CD14-positive monocyte (primary cell): Measurements from ENCODE around the gene NOP53. TPM values are rescaled to one million over a fixed set of nuclear protein-coding genes. Genes with fewer than 3 reads are reported as not detected.
A peak's percentile ranks its signal among the peaks of the same experiment; 100 is the strongest.
"Not testable (repeated sequence)": the region's sequence is repeated elsewhere in the genome, so short reads cannot be mapped to it uniquely, and the experiment has no call there.

Experiments used
- DNase-seq, 3 donors: peaks; one replicate each; pipeline ENCODE4 v3.0.0-alpha.2; 2011 to 2022
- H2AFZ ChIP-seq: 2 replicates; pipeline ENCODE4 v1.6.0; 2012; ENCODE audit warnings: mild to moderate bottlenecking, low read depth, low read length, inconsistent platforms; ENCODE audit not compliant: insufficient read depth, poor library complexity, severe bottlenecking
- H3K27ac ChIP-seq, 2 donors: 1 replicate in 1 of 2; 2 replicates in 1 of 2; pipeline ENCODE4 v1.5.1; 2012 to 2013; ENCODE audit warnings: low read length in 2 of 2, control low read depth in 1 of 2, inconsistent platforms in 1 of 2, low read depth in 1 of 2, mild to moderate bottlenecking in 1 of 2
- H3K27me3 ChIP-seq, 2 donors: one replicate each; pipeline versions ENCODE4 v1.6.0 to v1.6.1; 2011 to 2013; ENCODE audit warnings: low read length in 2 of 2; ENCODE audit not compliant: control insufficient read depth in 2 of 2, insufficient read depth in 2 of 2
- H3K36me3 ChIP-seq, 2 donors: replicated peaks in 1 of 2; 1 replicate in 1 of 2; 2 replicates in 1 of 2; pipeline versions ENCODE4 v1.5.1 to v1.6.1; 2012 to 2013; ENCODE audit warnings: low read length in 2 of 2, control low read depth in 1 of 2, inconsistent platforms in 1 of 2, mild to moderate bottlenecking in 1 of 2; ENCODE audit not compliant: insufficient read depth in 2 of 2, control insufficient read depth in 1 of 2
- H3K4me1 ChIP-seq, 2 donors: 1 replicate in 1 of 2; 2 replicates in 1 of 2; pipeline versions ENCODE4 v1.5.1 to v1.6.1; 2012 to 2013; ENCODE audit warnings: low read length in 2 of 2, control low read depth in 1 of 2, inconsistent platforms in 1 of 2, mild to moderate bottlenecking in 1 of 2, moderate library complexity in 1 of 2; ENCODE audit not compliant: insufficient read depth in 2 of 2, control insufficient read depth in 1 of 2
- H3K4me2 ChIP-seq: replicated peaks from 2 replicates; pipeline ENCODE3; 2012; ENCODE audit warnings: low read length, moderate library complexity, mild to moderate bottlenecking; ENCODE audit not compliant: poor library complexity, severe bottlenecking; ENCODE audit errors: extremely low read depth
- H3K4me3 ChIP-seq, 3 experiments: fragments of 200-600 bp in 1 of 3; sonication (generic) in 1 of 3; replicated peaks in 1 of 3; 1 replicate in 2 of 3; 2 replicates in 1 of 3; pipeline ENCODE4 v1.5.1; 2011 to 2013; ENCODE audit warnings: low read length in 3 of 3, mild to moderate bottlenecking in 3 of 3, control low read depth in 2 of 3, low read depth in 2 of 3, inconsistent platforms in 1 of 3, moderate library complexity in 1 of 3
- H3K79me2 ChIP-seq: 2 replicates; pipeline ENCODE4 v1.6.0; 2012; ENCODE audit warnings: mild to moderate bottlenecking, control low read depth, inconsistent platforms, low read length, moderate library complexity; ENCODE audit not compliant: insufficient read depth
- H3K9ac ChIP-seq: 2 replicates; pipeline ENCODE4 v1.6.0; 2017; ENCODE audit warnings: low read length, mild to moderate bottlenecking; ENCODE audit not compliant: insufficient read depth, poor library complexity, severe bottlenecking
- H3K9me3 ChIP-seq, 2 donors: replicated peaks in 1 of 2; 1 replicate in 1 of 2; 2 replicates in 1 of 2; pipeline versions ENCODE4 v1.5.1 to v1.6.1; 2012 to 2013; ENCODE audit warnings: low read length in 2 of 2, control low read depth in 1 of 2; ENCODE audit not compliant: control insufficient read depth in 1 of 2, insufficient read depth in 1 of 2
- H4K20me1 ChIP-seq: 2 replicates; pipeline ENCODE4 v1.6.0; 2012; ENCODE audit warnings: mild to moderate bottlenecking, low read length, control low read depth, moderate library complexity; ENCODE audit not compliant: insufficient read depth
- H3K27ac Mint-ChIP-seq, 7 donors: one replicate each; pipeline ENCODE4 v1.8.0; 2020; ENCODE audit warnings: mild to moderate bottlenecking in 7 of 7, mixed read lengths in 7 of 7, moderate library complexity in 6 of 7, inconsistent platforms in 2 of 7
- H3K27me3 Mint-ChIP-seq, 3 donors: one replicate each; pipeline ENCODE4 v1.8.0; 2021 to 2022; ENCODE audit warnings: low read depth in 3 of 3, mild to moderate bottlenecking in 3 of 3, mixed read lengths in 3 of 3, moderate library complexity in 3 of 3, inconsistent platforms in 1 of 3
- H3K36me3 Mint-ChIP-seq, 2 donors: one replicate each; pipeline ENCODE4 v1.8.0; 2020; ENCODE audit warnings: mixed read lengths in 2 of 2, inconsistent platforms in 1 of 2, mild to moderate bottlenecking in 1 of 2
- H3K4me1 Mint-ChIP-seq: one replicate; pipeline ENCODE4 v1.8.0; 2020; ENCODE audit warnings: mild to moderate bottlenecking, mixed read lengths
- H3K4me3 Mint-ChIP-seq, 2 donors: one replicate each; pipeline ENCODE4 v1.8.0; 2020; ENCODE audit warnings: mild to moderate bottlenecking in 2 of 2, mixed read lengths in 2 of 2, moderate library complexity in 1 of 2
- H3K9me3 Mint-ChIP-seq, 7 donors: one replicate each; pipeline ENCODE4 v1.8.0; 2020 to 2022; ENCODE audit warnings: mixed read lengths in 7 of 7, mild to moderate bottlenecking in 6 of 7, moderate library complexity in 6 of 7, inconsistent platforms in 2 of 7
- WGBS: methylation state at CpG from one replicate; pipeline ENCODE4 v1.1.5; 2013; ENCODE audit warnings: missing lambda C conversion rate; ENCODE audit not compliant: insufficient coverage; 5-methylcytosine and 5-hydroxymethylcytosine counted together
- intact Hi-C, 2 donors: fragments of 100-400 bp; cut with micrococcal nuclease; formaldehyde crosslinking; loops; one replicate each; pipeline versions ENCODE4 v1.15.0 to v1.15.1; 2023
- polyA plus RNA-seq, 3 donors: library from polyadenylated mRNA; depleted of rRNA in 1 of 3; unstranded in 2 of 3; stranded (reverse) in 1 of 3; fragments of 300-500 nt in 2 of 3; fragments of >200 nt in 1 of 3; fragmentation: Illumina TruSeq in 2 of 3; gene quantifications; 1 replicate in 2 of 3; 2 replicates in 1 of 3; pipeline ENCODE4 v1.2.3, GENCODE V29; 2012 to 2021
- TF ChIP-seq, protein P1 (sequence below): fragments of 200-600 bp; IDR thresholded peaks from one replicate; pipeline ENCODE4 v1.8.0; 2022; ENCODE audit warnings: antibody characterized with exemption, mild to moderate bottlenecking

The NOP53 gene
- polyA plus RNA-seq, 3 donors: 47.5 to 193 (median 70.4) TPM

DNA sequence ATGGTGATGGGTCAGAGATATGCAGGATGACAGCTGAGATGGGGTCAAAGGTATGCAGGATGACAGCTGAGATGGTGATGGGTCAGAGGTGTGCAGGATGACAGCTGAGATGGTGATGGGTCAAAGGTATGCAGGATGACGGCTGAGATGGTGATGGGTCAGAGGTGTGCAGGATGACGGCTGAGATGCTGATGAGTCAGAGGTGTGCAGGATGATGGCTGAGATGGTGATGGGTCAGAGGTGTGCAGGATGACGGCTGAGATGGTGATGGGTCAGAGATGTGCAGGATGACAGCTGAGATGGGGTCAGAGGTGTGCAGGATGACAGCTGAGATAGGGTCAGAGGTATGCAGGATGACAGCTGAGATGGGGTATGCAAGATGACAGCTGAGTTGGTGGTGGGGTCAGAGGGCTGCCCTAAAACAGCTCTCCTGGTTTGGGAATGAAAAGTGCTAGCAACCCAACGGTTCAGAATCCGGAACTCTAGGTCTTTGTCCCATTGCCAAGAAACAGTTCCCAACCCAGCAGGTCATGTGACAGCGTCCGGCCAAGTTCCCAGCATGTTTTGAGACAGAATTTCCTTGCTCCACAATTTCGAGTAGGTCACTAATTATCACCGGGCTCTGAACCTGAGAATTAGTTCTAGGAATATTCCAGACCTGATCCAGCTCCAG, 36.4 kb downstream of the NOP53 start:
- H4K20me1 ChIP-seq: no peaks in the 10 kb centered on the region
- Mint-ChIP-seq H3K27ac (peak overlapping the region in 1 of 7 donors; percentile 33), H3K4me1 (peaks cover 23% of the 10 kb centered on the region), H3K36me3 (peaks cover 41 to 57% of the 10 kb centered on the region in 2 donors), H3K4me3 (no peak overlapping the region), H3K9me3 (peaks cover 0 to 3% (median 0%) of the 10 kb centered on the region in 7 donors), H3K27me3 (peaks cover 0 to 4% (median 3%) of the 10 kb centered on the region in 3 donors)
- no peak overlapping the region for H3K4me3 ChIP-seq
- H3K36me3 ChIP-seq: peaks cover 26 to 50% of the 10 kb centered on the region in 2 donors
- H3K4me1 ChIP-seq: peaks cover 15 to 25% of the 10 kb centered on the region in 2 donors
- no peak overlapping the region for H2AFZ ChIP-seq
- no peaks in the 10 kb centered on the region for H3K9me3 ChIP-seq
- no peak for DNase-seq
- TF ChIP-seq, protein P1, sequence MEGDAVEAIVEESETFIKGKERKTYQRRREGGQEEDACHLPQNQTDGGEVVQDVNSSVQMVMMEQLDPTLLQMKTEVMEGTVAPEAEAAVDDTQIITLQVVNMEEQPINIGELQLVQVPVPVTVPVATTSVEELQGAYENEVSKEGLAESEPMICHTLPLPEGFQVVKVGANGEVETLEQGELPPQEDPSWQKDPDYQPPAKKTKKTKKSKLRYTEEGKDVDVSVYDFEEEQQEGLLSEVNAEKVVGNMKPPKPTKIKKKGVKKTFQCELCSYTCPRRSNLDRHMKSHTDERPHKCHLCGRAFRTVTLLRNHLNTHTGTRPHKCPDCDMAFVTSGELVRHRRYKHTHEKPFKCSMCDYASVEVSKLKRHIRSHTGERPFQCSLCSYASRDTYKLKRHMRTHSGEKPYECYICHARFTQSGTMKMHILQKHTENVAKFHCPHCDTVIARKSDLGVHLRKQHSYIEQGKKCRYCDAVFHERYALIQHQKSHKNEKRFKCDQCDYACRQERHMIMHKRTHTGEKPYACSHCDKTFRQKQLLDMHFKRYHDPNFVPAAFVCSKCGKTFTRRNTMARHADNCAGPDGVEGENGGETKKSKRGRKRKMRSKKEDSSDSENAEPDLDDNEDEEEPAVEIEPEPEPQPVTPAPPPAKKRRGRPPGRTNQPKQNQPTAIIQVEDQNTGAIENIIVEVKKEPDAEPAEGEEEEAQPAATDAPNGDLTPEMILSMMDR: no peak
- no peak overlapping the region for H3K9ac ChIP-seq
- peaks cover 13% of the 10 kb centered on the region for H3K79me2 ChIP-seq
- H3K4me2 ChIP-seq: no peak overlapping the region
- H3K27me3 ChIP-seq: no peaks in the 10 kb centered on the region
- 96% methylated on average over 8 of the region's 9 CpGs for WGBS
- intact Hi-C loops: no loop called here
- no peak overlapping the region for H3K27ac ChIP-seq

DNA sequence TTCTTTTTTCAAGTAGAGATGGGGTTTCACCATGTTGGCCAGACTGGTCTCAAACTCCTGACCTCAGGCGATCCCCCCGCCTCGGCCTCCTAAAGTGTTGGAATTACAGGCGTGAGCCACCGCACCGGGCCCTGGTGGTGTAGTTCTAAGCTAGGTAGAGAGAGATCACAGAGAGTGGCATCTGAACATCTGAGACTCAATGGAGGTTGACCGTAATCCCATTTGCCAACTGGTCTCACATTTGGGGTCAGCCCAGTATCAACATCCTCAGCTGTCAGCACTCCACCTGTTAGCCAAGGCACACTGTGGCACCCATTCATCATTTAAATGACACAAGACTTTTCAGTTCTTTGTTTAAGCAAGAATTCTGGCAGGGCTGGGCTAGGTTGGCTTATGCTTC, 41.2 kb downstream of the NOP53 start:
- H3K9me3 ChIP-seq: no peaks in the 10 kb centered on the region
- H2AFZ ChIP-seq: no peak overlapping the region
- H3K79me2 ChIP-seq: no peaks in the 10 kb centered on the region
- 100% methylated on average over 1 of the region's 7 CpGs for WGBS
- H3K4me3 ChIP-seq: no peak overlapping the region
- H3K27ac Mint-ChIP-seq: no peak overlapping the region
- H4K20me1 ChIP-seq: no peaks in the 10 kb centered on the region
- intact Hi-C loops: loop anchor here in 1 of 2 donors (5.0 kb wide), 1 partner anchor 74 kb away; the partner anchor contains the start of gene EHD2
- H3K36me3 ChIP-seq: peaks cover 19 to 39% of the 10 kb centered on the region in 2 donors
- H3K9ac ChIP-seq: no peak overlapping the region
- H3K9me3 Mint-ChIP-seq: peaks cover 0 to 4% (median 0%) of the 10 kb centered on the region in 7 donors
- H3K4me3 Mint-ChIP-seq: no peak overlapping the region
- H3K4me1 ChIP-seq: no peaks in the 10 kb centered on the region
- TF ChIP-seq, protein P1: no peak
- no peak overlapping the region for H3K27ac ChIP-seq
- H3K36me3 Mint-ChIP-seq: peaks cover 34 to 49% of the 10 kb centered on the region in 2 donors
- no peak overlapping the region for H3K4me2 ChIP-seq
- no peak for DNase-seq
- peaks cover 1% of the 10 kb centered on the region for H3K4me1 Mint-ChIP-seq
- no peaks in the 10 kb centered on the region for H3K27me3 ChIP-seq
- H3K27me3 Mint-ChIP-seq: peaks cover 2 to 7% (median 3%) of the 10 kb centered on the region in 3 donors

DNA sequence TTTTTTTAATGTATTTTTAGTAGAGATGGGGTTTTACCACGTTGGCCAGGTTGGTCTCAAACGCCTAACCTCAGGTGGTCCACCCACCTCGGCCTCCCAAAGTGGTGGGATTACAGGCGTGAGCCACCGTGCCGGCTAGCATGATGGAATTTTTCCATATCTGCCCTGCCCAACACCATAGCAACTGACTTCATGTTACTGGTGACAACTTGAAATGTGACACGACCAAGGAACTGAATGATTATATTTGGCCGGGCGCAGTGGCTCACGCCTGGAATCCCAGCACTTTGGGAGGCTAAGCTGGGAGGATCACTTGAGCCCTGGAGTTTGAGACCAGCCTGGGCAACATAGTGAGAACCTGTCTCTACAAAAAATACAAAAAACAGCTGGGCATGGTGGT, 42.0 kb downstream of the NOP53 start:
- H3K79me2 ChIP-seq, H4K20me1 ChIP-seq, H3K4me3 ChIP-seq, H3K4me1 Mint-ChIP-seq, H3K27me3 Mint-ChIP-seq, H2AFZ ChIP-seq, H3K4me1 ChIP-seq, H3K27me3 ChIP-seq, H3K9me3 Mint-ChIP-seq, H3K4me2 ChIP-seq, H3K9me3 ChIP-seq, DNase-seq, H3K9ac ChIP-seq, H3K4me3 Mint-ChIP-seq, H3K27ac ChIP-seq, H3K27ac Mint-ChIP-seq: not testable (repeated sequence)
- peaks cover 12 to 31% of the 10 kb centered on the region in 2 donors for H3K36me3 ChIP-seq
- peaks cover 27 to 42% of the 10 kb centered on the region in 2 donors for H3K36me3 Mint-ChIP-seq
- 98% methylated on average over 7 of the region's 10 CpGs for WGBS
- intact Hi-C loops: loop anchor here in 1 of 2 donors (5.0 kb wide), 1 partner anchor 75 kb away; the partner anchor contains the start of gene EHD2
